ENCODE measurements around the gene PRSS22.

Gene PRSS22

GRCh38 chr16:2853531-2854073, 4.4 kb downstream of the PRSS22 start:
- no peak for TF ChIP-seq EZH2 (IDR thresholded peaks at IDR 0.05; ENCODE audit: borderline replicate concordance, low read depth, low read length, severe bottlenecking)
- TF ChIP-seq CTCF (IDR thresholded peaks at IDR 0.05; ENCODE audit: borderline replicate concordance, extremely low read depth, low read length, poor library complexity, severe bottlenecking) = no peak
- no peak overlapping the region for H3K4me3 ChIP-seq (ENCODE audit: low read depth in 1 of 2, low read length in 2 of 2)

GRCh38 chr16:2852731-2853507, 5.1 kb downstream of the PRSS22 start:
- peaks cover 6% of the 10 kb centered on the region for H3K27me3 ChIP-seq (ENCODE audit: insufficient read depth, low read length, poor library complexity)
- ATAC-seq (ENCODE audit: insufficient read depth, low read depth) = no peak
- H3K4me2 ChIP-seq (ENCODE audit: insufficient read depth, low read length) = no peak overlapping the region
- H3K27ac ChIP-seq (ENCODE audit: low read length) = no peak overlapping the region
- no peak overlapping the region for H2AFZ ChIP-seq (ENCODE audit: low read depth, low read length)
- H3K9me3 ChIP-seq (ENCODE audit: insufficient read depth, low read length, severe bottlenecking) = peaks cover 6% of the 10 kb centered on the region
- no peak overlapping the region for H3K4me3 ChIP-seq (ENCODE audit: low read depth in 1 of 2, low read length in 2 of 2)
- DNase-seq = no peak
- H3K9ac ChIP-seq (ENCODE audit: low read depth, low read length) = no peak overlapping the region
- H3K4me1 ChIP-seq (ENCODE audit: insufficient read depth, low read length) = no peaks in the 10 kb centered on the region
- H3K36me3 ChIP-seq (ENCODE audit: insufficient read depth, low read length) = no peaks in the 10 kb centered on the region
- no peaks in the 10 kb centered on the region for H4K20me1 ChIP-seq (ENCODE audit: insufficient read depth, low read length)
- H3K79me2 ChIP-seq (ENCODE audit: insufficient read depth, low read length) = no peaks in the 10 kb centered on the region
- TF ChIP-seq CTCF (IDR thresholded peaks at IDR 0.05; ENCODE audit: borderline replicate concordance, extremely low read depth, low read length, poor library complexity, severe bottlenecking) (no peak), EZH2 (IDR thresholded peaks at IDR 0.05; ENCODE audit: borderline replicate concordance, low read depth, low read length, severe bottlenecking) (no peak)

More at GRCh38 chr16:2853531-2854073, 4.4 kb downstream of the PRSS22 start:
- H3K36me3 ChIP-seq (ENCODE audit: insufficient read depth, low read length) = no peaks in the 10 kb centered on the region
- no peak overlapping the region for H3K9ac ChIP-seq (ENCODE audit: low read depth, low read length)
- no peaks in the 10 kb centered on the region for H3K79me2 ChIP-seq (ENCODE audit: insufficient read depth, low read length)
- no peak overlapping the region for H3K4me2 ChIP-seq (ENCODE audit: insufficient read depth, low read length)
- DNase-seq = no peak
- peaks cover 12% of the 10 kb centered on the region for H3K27me3 ChIP-seq (ENCODE audit: insufficient read depth, low read length, poor library complexity)
- H4K20me1 ChIP-seq (ENCODE audit: insufficient read depth, low read length) = no peaks in the 10 kb centered on the region
- H3K27ac ChIP-seq (ENCODE audit: low read length) = no peak overlapping the region
- H3K4me1 ChIP-seq (ENCODE audit: insufficient read depth, low read length) = no peaks in the 10 kb centered on the region
- peaks cover 6% of the 10 kb centered on the region for H3K9me3 ChIP-seq (ENCODE audit: insufficient read depth, low read length, severe bottlenecking)
- H2AFZ ChIP-seq (ENCODE audit: low read depth, low read length) = no peak overlapping the region
- no peak for ATAC-seq (ENCODE audit: insufficient read depth, low read depth)

GRCh38 chr16:2852003-2852730, 5.8 kb downstream of the PRSS22 start:
- peaks cover 6% of the 10 kb centered on the region for H3K9me3 ChIP-seq (ENCODE audit: insufficient read depth, low read length, severe bottlenecking)
- TF ChIP-seq CTCF (IDR thresholded peaks at IDR 0.05; ENCODE audit: borderline replicate concordance, extremely low read depth, low read length, poor library complexity, severe bottlenecking) (no peak), EZH2 (IDR thresholded peaks at IDR 0.05; ENCODE audit: borderline replicate concordance, low read depth, low read length, severe bottlenecking) (no peak)
- no peak overlapping the region for H3K4me3 ChIP-seq (ENCODE audit: low read depth in 1 of 2, low read length in 2 of 2)
- H2AFZ ChIP-seq (ENCODE audit: low read depth, low read length) = no peak overlapping the region
- ATAC-seq (ENCODE audit: insufficient read depth, low read depth) (no peak), DNase-seq (no peak)
- H3K9ac ChIP-seq (ENCODE audit: low read depth, low read length) = no peak overlapping the region
- H3K27ac ChIP-seq (ENCODE audit: low read length) = no peak overlapping the region
- no peaks in the 10 kb centered on the region for H4K20me1 ChIP-seq (ENCODE audit: insufficient read depth, low read length)
- no peak overlapping the region for H3K4me2 ChIP-seq (ENCODE audit: insufficient read depth, low read length)
- no peaks in the 10 kb centered on the region for H3K4me1 ChIP-seq (ENCODE audit: insufficient read depth, low read length)
- H3K27me3 ChIP-seq (ENCODE audit: insufficient read depth, low read length, poor library complexity) = peaks cover 1% of the 10 kb centered on the region
- H3K36me3 ChIP-seq (ENCODE audit: insufficient read depth, low read length) = no peaks in the 10 kb centered on the region
- H3K79me2 ChIP-seq (ENCODE audit: insufficient read depth, low read length) = no peaks in the 10 kb centered on the region

Measured in DND-41 (cell line).